ENCODE results near the gene NCK2. TPM values are rescaled to one million over a fixed set of nuclear protein-coding genes. Genes with fewer than 3 reads are reported as not detected.

Gene NCK2
- total and polyA plus RNA-seq, 9 of the 15 experiments (the other 6 are each of a cell fraction or from before 2014, with no cell fraction given): 0.90 to 27.9 (median 15.9) TPM

- H3K27ac ChIP-seq (ENCODE audit: extremely low read depth, low read depth, low read length): no peak overlapping the region
- in situ Hi-C loops (cut with MboI): no loop called here
- CTCF ChIA-PET (ENCODE audit: low intra/inter-chr PET ratio): no interaction called here
- peak; percentile 82 for ATAC-seq
- H4K20me1 ChIP-seq (replicated peaks; ENCODE audit: control insufficient read depth, insufficient read depth, low read length): no peaks in the 10 kb centered on the region
- H3K9ac ChIP-seq (ENCODE audit: insufficient read depth in 1 of 2, low read depth in 2 of 2, low read length in 2 of 2): no peak overlapping the region
- DNase-seq (ENCODE audit: extremely low read depth in 1 of 4, low spot score in 3 of 4): peak; percentile 48 to 68 (median 58)
- H2AFZ ChIP-seq (ENCODE audit: low read depth, low read length): no peak overlapping the region
- H3K9me1 ChIP-seq (ENCODE audit: control insufficient read depth, insufficient read depth, low read length): no peaks in the 10 kb centered on the region
- POLR2A ChIA-PET: interaction anchor here (0.5 to 0.6 kb wide), 2 partner anchors 30 to 141 kb away, joined by 3 read pairs; no protein-coding TSS in a partner anchor
- H3K36me3 ChIP-seq (ENCODE audit: control insufficient read depth, insufficient read depth, low read length): no peaks in the 10 kb centered on the region
- BruUV-seq (replicated peaks): no TSS peak
- no peak for FAIRE-seq
- intact Hi-C loops (cut with micrococcal nuclease): loop anchor here (10.0 kb wide), 2 partner anchors 165 to 345 kb away; no protein-coding TSS in a partner anchor
- H3K27me3 ChIP-seq (ENCODE audit: control insufficient read depth in 2 of 2, insufficient read depth in 2 of 2, low read length in 2 of 2): peaks cover 4 to 32% of the 10 kb centered on the region in 2 experiments
- H3K4me1 ChIP-seq (replicated peaks in 1 of 2; ENCODE audit: control insufficient read depth in 2 of 2, insufficient read depth in 2 of 2, low read length in 2 of 2): no peaks in the 10 kb centered on the region; a peak in 1 of 5 replicates
- H3K4me3 ChIP-seq: no peak overlapping the region
- H3K9me3 ChIP-seq (replicated peaks; ENCODE audit: control insufficient read depth, insufficient read depth, low read depth, low read length): no peaks in the 10 kb centered on the region
- no peak overlapping the region for H3K4me2 ChIP-seq (ENCODE audit: insufficient read depth, low read length)
- H3K79me2 ChIP-seq (ENCODE audit: control insufficient read depth, insufficient read depth, low read length): no peaks in the 10 kb centered on the region
- TF ChIP-seq REST (IDR thresholded peaks at IDR 0.05; ENCODE audit: borderline replicate concordance) (peak; percentile 27; the same call in 1 of the 2 replicates), REST (CRISPR knock-in tag; IDR thresholded peaks at IDR 0.05; ENCODE audit: low read depth) (no peak), POLR2AphosphoS5 (IDR thresholded peaks at IDR 0.05; ENCODE audit: control insufficient read depth, insufficient read depth, low read depth, low read length) (no peak), CTCF (IDR thresholded peaks at IDR 0.05 in 2 of 3, conservative IDR thresholded peaks at IDR 0.05 in 1 of 3; ENCODE audit: insufficient read depth in 2 of 3, low read depth in 1 of 3, low read length in 3 of 3) (peak; percentile 62 to 76 (median 64)), SMC3 (conservative IDR thresholded peaks at IDR 0.05; ENCODE audit: insufficient read depth, low read depth, low read length) (peak; percentile 53), CTCFL (IDR thresholded peaks at IDR 0.05; ENCODE audit: borderline replicate concordance, insufficient read depth, low read depth, low read length, poor library complexity, severe bottlenecking) (peak; percentile 40), RAD21 (CRISPR knock-in tag; conservative IDR thresholded peaks at IDR 0.05 in 1 of 2, IDR thresholded peaks at IDR 0.05 in 1 of 2) (peak; percentile 26 to 62), NFXL1 (CRISPR knock-in tag; IDR thresholded peaks at IDR 0.05) (no peak), FOXP1 (CRISPR knock-in tag; IDR thresholded peaks at IDR 0.05) (no peak), NFIC (IDR thresholded peaks at IDR 0.05) (peak; percentile 73)
These were observed 175.1 kb downstream of the NCK2 start for GRCh38 chr2:105919826-105920225.

Measured in K562 (cell line).